ENCODE measurements around the gene GAS7.

The GAS7 gene

DNA sequence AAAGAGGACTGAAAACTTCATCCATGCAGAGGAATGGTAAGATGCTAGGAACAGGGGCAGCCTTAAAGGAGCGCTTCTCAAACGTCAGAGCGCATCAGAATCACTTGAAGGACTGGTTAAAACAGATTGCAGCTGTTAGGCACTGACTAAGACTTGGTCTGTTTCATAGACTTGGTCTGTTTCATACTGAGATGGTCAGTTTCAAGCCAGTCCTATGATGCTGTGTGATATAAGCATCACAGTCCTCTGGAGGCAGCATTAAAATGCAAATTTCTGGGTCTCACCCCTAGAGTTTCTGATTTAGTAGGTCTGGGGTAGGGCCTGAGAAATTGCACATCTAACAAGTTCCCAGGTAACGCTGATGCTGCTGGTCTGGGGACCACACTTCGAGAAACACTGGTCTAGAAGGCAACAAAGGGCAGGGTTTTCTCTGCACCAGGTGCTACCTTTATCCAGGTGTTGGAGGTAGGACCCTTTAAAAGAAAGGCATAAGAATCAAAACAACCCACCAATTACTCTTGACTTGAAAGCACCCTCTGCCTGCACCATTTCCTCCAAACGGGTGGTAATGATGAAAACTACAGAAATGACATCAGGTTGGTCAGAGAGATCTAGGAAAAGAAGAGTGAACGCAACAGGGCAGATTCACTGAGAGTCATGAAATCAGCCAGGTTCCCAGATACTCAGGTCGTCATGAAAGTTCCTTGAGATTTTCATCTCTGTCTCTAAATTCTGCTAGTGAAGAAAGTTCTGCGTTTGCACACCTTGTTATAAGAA, 198.3 kb downstream of the GAS7 start:
- no peak for DNase-seq (ENCODE audit: low read depth)
- H3K4me3 ChIP-seq (ENCODE audit: low read length), result no peak overlapping the region
- TF ChIP-seq, protein P1, sequence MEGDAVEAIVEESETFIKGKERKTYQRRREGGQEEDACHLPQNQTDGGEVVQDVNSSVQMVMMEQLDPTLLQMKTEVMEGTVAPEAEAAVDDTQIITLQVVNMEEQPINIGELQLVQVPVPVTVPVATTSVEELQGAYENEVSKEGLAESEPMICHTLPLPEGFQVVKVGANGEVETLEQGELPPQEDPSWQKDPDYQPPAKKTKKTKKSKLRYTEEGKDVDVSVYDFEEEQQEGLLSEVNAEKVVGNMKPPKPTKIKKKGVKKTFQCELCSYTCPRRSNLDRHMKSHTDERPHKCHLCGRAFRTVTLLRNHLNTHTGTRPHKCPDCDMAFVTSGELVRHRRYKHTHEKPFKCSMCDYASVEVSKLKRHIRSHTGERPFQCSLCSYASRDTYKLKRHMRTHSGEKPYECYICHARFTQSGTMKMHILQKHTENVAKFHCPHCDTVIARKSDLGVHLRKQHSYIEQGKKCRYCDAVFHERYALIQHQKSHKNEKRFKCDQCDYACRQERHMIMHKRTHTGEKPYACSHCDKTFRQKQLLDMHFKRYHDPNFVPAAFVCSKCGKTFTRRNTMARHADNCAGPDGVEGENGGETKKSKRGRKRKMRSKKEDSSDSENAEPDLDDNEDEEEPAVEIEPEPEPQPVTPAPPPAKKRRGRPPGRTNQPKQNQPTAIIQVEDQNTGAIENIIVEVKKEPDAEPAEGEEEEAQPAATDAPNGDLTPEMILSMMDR (conservative IDR thresholded peaks at IDR 0.05; ENCODE audit: low read length), result no peak

DNA sequence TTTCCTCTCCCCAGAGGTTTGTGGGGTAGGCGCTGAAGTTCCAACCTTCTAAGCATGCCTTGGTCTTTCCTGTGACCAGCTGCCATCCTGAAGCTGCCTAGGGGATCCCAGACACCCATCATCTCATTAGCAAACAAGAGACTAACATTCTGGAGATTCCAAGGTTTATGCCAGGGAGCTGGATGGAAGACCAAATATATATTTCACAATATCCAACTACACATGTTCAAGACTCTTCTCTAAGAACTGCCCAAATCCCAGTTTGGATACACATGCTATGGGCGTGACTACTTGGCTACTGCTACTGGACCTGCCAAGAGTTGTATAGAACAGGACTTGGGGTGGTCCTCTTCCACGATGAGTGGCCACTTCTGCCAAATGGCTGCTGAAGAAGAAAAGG, 200.3 kb downstream of the GAS7 start:
- DNase-seq (ENCODE audit: low read depth), result peak; percentile 69
- TF ChIP-seq, protein P1 (conservative IDR thresholded peaks at IDR 0.05; ENCODE audit: low read length), result no peak
- no peak overlapping the region for H3K4me3 ChIP-seq (ENCODE audit: low read length)

DNA sequence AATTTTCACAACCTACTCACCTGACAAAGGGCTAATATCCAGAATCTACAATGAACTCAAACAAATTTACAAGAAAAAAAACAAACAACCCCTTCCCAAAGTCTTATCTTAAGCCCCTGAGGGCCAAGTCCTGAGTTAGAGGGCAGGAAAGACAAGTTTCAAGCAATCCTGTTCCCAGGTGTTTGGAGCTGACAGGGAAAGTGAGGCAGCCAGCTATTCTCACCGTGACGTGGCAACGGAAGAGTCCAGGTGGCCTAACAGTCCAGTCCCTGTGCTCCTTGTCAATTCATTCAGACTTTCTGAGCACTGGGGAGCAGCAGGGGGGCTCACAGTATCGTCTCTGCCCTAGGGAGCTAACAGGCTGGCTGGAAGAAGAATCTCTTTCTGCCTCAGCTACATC, 203.6 kb downstream of the GAS7 start:
- no peak overlapping the region for H3K4me3 ChIP-seq (ENCODE audit: low read length)
- TF ChIP-seq, protein P1 (conservative IDR thresholded peaks at IDR 0.05; ENCODE audit: low read length), result no peak
- DNase-seq (ENCODE audit: low read depth), result no peak

DNA sequence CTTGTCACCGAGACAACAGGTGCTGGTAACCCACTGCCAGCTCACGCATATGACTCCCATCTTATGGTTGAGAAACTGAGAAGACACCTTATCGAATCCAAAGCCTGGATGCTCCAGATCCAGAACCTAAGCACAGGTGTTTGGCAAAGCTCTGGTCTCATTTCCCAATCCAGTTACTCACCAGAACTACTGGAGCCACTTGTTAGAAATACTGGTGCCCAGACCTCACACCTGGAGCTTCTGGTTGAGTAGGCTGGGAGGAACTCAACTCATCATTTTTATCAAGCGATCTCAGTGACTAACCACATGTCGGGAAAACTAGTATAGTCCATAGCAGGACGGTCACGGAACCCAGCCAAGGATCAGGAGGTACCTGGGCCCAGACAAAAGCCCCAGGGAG, 206.6 kb downstream of the GAS7 start:
- TF ChIP-seq, protein P1 (conservative IDR thresholded peaks at IDR 0.05; ENCODE audit: low read length), result no peak
- no peak overlapping the region for H3K4me3 ChIP-seq (ENCODE audit: low read length)
- no peak for DNase-seq (ENCODE audit: low read depth)

DNA sequence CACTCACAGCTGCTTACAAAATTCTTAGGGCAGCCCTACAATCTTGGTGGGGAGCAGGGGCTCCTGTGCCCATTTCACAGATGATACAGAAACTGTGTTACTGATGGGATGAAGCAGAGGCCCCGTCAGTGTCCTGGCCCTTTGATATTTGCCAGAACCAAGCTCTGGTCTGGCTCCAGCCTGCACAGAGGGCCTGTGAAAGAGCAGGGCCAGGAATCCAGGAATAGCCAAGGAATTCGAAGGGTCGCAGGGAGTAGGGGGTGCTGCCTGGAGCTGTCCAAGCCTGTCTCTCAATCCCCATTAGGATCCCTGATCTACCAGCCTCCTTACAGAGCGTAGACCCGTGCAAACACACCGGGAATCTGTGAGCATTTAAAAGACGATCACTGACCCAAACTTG, 207.1 kb downstream of the GAS7 start:
- no peak overlapping the region for H3K4me3 ChIP-seq (ENCODE audit: low read length)
- TF ChIP-seq, protein P1 (conservative IDR thresholded peaks at IDR 0.05; ENCODE audit: low read length), result no peak
- no peak for DNase-seq (ENCODE audit: low read depth)

DNA sequence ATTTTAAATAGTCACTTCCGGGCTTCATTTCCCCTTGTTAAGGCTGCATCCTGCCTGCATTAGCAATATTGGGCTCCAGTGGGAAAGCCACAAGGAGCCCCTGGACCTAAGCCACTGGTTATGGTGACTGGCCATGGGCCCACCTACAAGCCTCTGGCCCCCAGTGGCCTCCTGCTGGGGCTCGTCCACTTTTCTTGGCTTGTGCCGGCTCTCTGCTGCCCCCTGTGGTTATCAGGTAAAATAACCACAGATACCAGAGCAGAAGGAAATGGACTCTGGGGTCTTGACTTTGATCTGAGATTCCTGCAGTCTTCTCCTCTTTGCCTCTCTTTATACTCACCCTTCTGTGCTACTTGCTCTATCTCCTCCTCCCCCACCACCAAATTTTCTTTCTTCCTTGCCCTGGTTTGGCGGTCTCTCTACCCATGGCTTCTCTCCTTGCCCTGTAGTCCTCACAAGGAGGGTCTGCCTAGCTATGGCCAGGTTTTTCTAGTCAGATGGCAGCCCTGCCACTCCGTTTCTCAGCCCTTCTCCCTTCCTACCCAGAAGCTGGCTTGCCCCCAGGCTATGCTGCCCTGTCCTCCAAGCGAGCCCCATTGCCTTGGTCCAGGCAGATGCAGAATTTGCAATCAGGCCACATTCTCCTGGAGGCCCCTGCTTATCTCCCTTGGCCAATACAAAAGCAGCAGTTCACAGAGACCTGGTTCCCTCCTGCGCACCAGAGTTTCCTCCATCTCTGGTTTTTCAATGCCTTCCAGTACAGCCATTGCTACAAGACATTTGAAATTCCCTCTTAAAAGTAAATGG, 210.4 kb downstream of the GAS7 start:
- H3K4me3 ChIP-seq (ENCODE audit: low read length), result no peak overlapping the region
- no peak for DNase-seq (ENCODE audit: low read depth)
- TF ChIP-seq, protein P1 (conservative IDR thresholded peaks at IDR 0.05; ENCODE audit: low read length), result peak; percentile 69

Data from AG10803 (cell line).